Testis (tissue), 3 donors: ENCODE results near the gene RIMBP2. TPM values are rescaled to one million over a fixed set of nuclear protein-coding genes. Genes with fewer than 3 reads are reported as not detected.
"Not testable (repeated sequence)": the region's sequence is repeated elsewhere in the genome, so short reads cannot be mapped to it uniquely, and the experiment has no call there.

Experiments
- DNase-seq: peaks from one replicate; pipeline ENCODE4 v3.0.0-alpha.2; 2019
- H3K27ac ChIP-seq, 2 donors: fragments of 200-600 bp; sonication (generic); one replicate each; pipeline ENCODE4 v1.5.1; 2019
- H3K27me3 ChIP-seq: fragments of 200-600 bp; sonication (generic); one replicate; pipeline ENCODE4 v1.5.1; 2019
- H3K36me3 ChIP-seq: fragments of 200-600 bp; sonication (generic); one replicate; pipeline ENCODE4 v1.5.1; 2017; ENCODE audit warnings: low read depth; ENCODE audit errors: missing control alignments
- H3K4me1 ChIP-seq: fragments of 200-600 bp; sonication (generic); one replicate; pipeline ENCODE4 v1.5.1; 2019
- H3K4me3 ChIP-seq, 2 donors: fragments of 200-600 bp; sonication (generic); one replicate each; pipeline ENCODE4 v1.5.1; 2017 to 2019
- H3K9me3 ChIP-seq: fragments of 200-600 bp; sonication (generic); one replicate; pipeline ENCODE4 v1.5.1; 2017
- POLR2A ChIP-seq: fragments of 450-650 bp; IDR thresholded peaks from one replicate; pipeline ENCODE4 v1.6.1; 2017; ENCODE audit warnings: antibody characterized with exemption, mild to moderate bottlenecking, moderate library complexity
- WGBS, 2 donors: methylation state at CpG; one replicate each; pipeline ENCODE4 v1.1.5; 2018; 5-methylcytosine and 5-hydroxymethylcytosine counted together
- intact Hi-C: fragments of 100-400 bp; cut with DNase I; formaldehyde crosslinking; loops from one replicate; pipeline ENCODE4 v1.15.1; 2023; ENCODE audit warnings: low total_unique reads
- polyA plus RNA-seq: library from polyadenylated mRNA; stranded (reverse); fragments of 350-450 nt; fragmentation: Illumina TruSeq; extraction: RNeasy Lipid Tissue Mini Kit (QIAGEN cat#74804); gene quantifications from one replicate; pipeline ENCODE4 v1.2.3, GENCODE V29; 2014; ENCODE audit warnings: low read depth, low replicate concordance; ENCODE audit not compliant: insufficient read depth
- total RNA-seq, 2 donors: library from RNA; depleted of rRNA; stranded (reverse); fragments of >200 nt; gene quantifications; one replicate each; pipeline ENCODE4 v1.2.3, GENCODE V29; 2016
- TF ChIP-seq, protein P1 (sequence below), 3 experiments: fragments of 450-650 bp in 2 of 3; fragments of 200-600 bp in 1 of 3; sonication (generic) in 1 of 3; IDR thresholded peaks; one replicate each; pipeline ENCODE4 v1.5.1; 2016 to 2019; ENCODE audit warnings: antibody characterized with exemption in 3 of 3, mild to moderate bottlenecking in 2 of 3, moderate library complexity in 1 of 3

The RIMBP2 gene
- total and polyA plus RNA-seq, 3 donors from 2014 or later: 8.0 to 10.0 (median 8.7) TPM

DNA sequence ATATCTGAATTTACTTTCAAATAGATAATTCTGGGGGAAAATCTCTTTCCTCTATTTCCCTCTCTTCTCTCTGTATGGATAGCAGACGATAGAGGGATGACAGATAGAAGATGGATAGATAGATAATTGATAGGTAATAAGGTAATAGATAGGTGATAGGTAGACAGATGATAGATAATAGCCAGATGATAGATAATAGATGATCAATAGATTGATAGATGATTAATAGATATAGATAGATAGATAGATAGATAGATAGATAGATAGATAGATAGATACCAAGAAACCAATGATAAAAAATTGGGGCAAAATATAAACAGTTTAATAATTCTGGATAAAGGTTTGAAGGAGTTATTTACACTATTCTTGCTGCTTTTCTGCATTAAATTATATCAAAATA lies 26.6 kb upstream of the RIMBP2 start:
- Histone ChIP-seq H3K9me3 (no peaks in the 10 kb centered on the region), H3K36me3 (no peaks in the 10 kb centered on the region), H3K27ac (no peak overlapping the region), H3K4me1 (no peaks in the 10 kb centered on the region), H3K4me3 (no peak overlapping the region), H3K27me3 (no peaks in the 10 kb centered on the region)
- intact Hi-C loops: no loop called here
- WGBS, 2 donors: 89 to 90% methylated on average over 1 of the region's 1 CpG
- no peak for TF ChIP-seq POLR2A
- TF ChIP-seq, protein P1, sequence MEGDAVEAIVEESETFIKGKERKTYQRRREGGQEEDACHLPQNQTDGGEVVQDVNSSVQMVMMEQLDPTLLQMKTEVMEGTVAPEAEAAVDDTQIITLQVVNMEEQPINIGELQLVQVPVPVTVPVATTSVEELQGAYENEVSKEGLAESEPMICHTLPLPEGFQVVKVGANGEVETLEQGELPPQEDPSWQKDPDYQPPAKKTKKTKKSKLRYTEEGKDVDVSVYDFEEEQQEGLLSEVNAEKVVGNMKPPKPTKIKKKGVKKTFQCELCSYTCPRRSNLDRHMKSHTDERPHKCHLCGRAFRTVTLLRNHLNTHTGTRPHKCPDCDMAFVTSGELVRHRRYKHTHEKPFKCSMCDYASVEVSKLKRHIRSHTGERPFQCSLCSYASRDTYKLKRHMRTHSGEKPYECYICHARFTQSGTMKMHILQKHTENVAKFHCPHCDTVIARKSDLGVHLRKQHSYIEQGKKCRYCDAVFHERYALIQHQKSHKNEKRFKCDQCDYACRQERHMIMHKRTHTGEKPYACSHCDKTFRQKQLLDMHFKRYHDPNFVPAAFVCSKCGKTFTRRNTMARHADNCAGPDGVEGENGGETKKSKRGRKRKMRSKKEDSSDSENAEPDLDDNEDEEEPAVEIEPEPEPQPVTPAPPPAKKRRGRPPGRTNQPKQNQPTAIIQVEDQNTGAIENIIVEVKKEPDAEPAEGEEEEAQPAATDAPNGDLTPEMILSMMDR (IDR thresholded peaks at IDR 0.05): no peak
- no peak for DNase-seq

DNA sequence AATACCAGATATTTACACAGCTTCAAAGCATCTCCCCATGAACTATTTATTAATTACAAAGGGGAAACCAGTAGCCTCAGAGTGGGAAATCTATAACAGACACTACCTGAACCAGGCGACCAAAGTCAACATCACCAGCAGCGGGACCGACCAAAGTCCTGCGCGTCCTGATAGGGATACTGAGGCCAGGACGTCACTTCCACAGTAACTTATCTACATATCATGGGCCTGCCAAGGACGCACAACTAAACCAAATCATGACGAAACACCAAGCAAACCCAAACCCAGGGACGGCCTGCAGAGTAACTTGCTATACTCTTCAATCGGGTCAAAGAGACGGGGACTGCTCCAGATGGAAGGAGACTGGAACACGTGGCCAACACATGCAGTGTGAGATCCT lies 26.0 kb upstream of the RIMBP2 start:
- TF ChIP-seq, protein P1 (IDR thresholded peaks at IDR 0.05): no peak
- TF ChIP-seq POLR2A: no peak
- no peak overlapping the region for H3K4me3 ChIP-seq
- H3K4me1 ChIP-seq: no peaks in the 10 kb centered on the region
- WGBS, 2 donors: 84 to 88% methylated on average over 12 of the region's 12 CpGs
- intact Hi-C loops: no loop called here
- H3K27ac ChIP-seq: no peak overlapping the region
- H3K27me3 ChIP-seq: no peaks in the 10 kb centered on the region
- no peaks in the 10 kb centered on the region for H3K9me3 ChIP-seq
- H3K36me3 ChIP-seq: no peaks in the 10 kb centered on the region
- DNase-seq: no peak

DNA sequence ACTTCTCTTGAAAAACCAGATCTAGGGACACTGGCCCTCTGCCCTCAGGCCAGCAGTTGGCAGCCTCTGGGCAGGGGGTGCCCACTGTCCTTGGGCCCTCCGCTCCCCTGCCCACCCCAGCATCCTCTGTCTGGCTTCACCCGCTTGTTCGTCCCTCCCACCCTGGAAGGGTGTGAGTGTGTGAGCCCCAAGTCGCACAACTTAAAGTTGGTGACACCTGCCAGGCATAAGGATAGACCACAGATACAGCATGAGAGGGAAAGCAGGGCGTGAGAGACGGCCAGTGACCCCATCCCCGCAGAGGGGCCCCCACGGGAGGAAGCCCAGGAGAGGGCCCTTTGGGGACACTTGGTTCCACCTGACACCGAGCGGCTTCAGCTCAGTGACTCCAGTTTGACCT lies 23.5 kb upstream of the RIMBP2 start:
- H3K4me3 ChIP-seq: no peak overlapping the region
- intact Hi-C loops: no loop called here
- no peaks in the 10 kb centered on the region for H3K4me1 ChIP-seq
- H3K27me3 ChIP-seq: no peaks in the 10 kb centered on the region
- no peak for DNase-seq
- H3K9me3 ChIP-seq: no peaks in the 10 kb centered on the region
- 78 to 82% methylated on average over 10 of the region's 10 CpGs for WGBS, 2 donors
- H3K27ac ChIP-seq: no peak overlapping the region
- no peaks in the 10 kb centered on the region for H3K36me3 ChIP-seq
- TF ChIP-seq, protein P1 (IDR thresholded peaks at IDR 0.05): no peak
- no peak for TF ChIP-seq POLR2A

DNA sequence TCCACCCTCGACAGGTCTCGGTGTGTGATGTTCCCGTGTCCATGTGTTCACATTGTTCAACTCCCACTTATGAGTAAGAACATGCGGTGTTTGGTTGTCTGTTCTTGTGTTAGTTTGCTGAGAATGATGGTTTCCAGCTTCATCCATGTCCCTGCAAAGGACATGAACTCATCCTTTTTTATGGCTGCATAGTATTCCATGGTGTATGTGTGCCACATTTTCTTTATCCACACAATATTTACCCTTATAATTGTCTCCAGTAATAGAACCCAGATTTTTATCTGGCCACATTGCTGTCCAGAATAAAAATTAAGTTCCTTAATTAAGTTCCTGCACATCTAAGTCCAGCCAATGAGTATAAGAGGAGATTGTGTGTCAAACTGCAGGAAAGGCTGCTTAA lies 22.3 kb upstream of the RIMBP2 start:
- 91 to 95% methylated on average over 4 of the region's 4 CpGs for WGBS, 2 donors
- H3K27ac ChIP-seq, H3K4me1 ChIP-seq, intact Hi-C loops, H3K9me3 ChIP-seq, H3K4me3 ChIP-seq, DNase-seq, H3K27me3 ChIP-seq, H3K36me3 ChIP-seq: not testable (repeated sequence)

DNA sequence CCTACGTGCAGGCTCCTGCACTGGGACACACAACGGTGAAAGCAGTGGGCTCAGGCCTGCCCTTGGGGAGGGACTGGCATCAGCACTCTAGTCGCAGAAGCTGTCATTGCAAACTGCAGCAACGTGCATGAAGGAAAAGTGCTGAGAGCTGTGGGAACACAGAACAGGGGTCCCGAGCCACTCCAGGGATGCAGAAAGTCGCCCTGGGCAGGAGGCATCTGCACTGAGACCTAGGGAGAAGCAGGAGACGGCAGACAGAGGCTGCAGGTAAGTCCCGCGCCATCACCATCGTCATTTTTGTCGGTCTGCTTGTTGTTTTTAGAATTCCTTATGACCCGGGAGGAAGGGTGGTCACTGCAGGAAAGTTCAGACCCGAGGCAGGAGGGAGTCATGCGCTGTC lies 21.6 kb upstream of the RIMBP2 start:
- DNase-seq: no peak
- Histone ChIP-seq H3K36me3 (no peaks in the 10 kb centered on the region), H3K4me3 (no peak overlapping the region), H3K27ac (no peak overlapping the region), H3K4me1 (no peaks in the 10 kb centered on the region), H3K27me3 (no peaks in the 10 kb centered on the region), H3K9me3 (no peaks in the 10 kb centered on the region)
- intact Hi-C loops: no loop called here
- TF ChIP-seq, protein P1 (IDR thresholded peaks at IDR 0.05): no peak
- no peak for TF ChIP-seq POLR2A
- WGBS, 2 donors: 37 to 68% methylated on average over 14 of the region's 14 CpGs
